WTC11 (cell line): Measurements from ENCODE around the gene STKLD1. TPM values are rescaled to one million over a fixed set of nuclear protein-coding genes. Genes with fewer than 3 reads are reported as not detected.

Source experiments
- ATAC-seq: fragments of 200-7000 bp; cut with Tn5 transposase; 2 replicates; pipeline ENCODE4 v1.10.0; 2021; ENCODE audit warnings: mild to moderate bottlenecking, moderate library complexity
- CTCF ChIA-PET: fragments of 300-600 bp; sonication (Branson Sonifier 250); formaldehyde crosslinking; loops from one replicate; lab custom pipeline; 2021; ENCODE audit warnings: antibody characterized with exemption; lab: Charles Lee
- POLR2A ChIA-PET: fragments of 350-600 bp; sonication (Branson Sonifier 250); formaldehyde crosslinking; loops from one replicate; lab custom pipeline; 2021; ENCODE audit warnings: antibody characterized with exemption; lab: Charles Lee
- DNase-seq: peaks from one replicate; pipeline ENCODE4 v3.0.0; 2021; ENCODE audit warnings: low spot score
- H3K27ac Mint-ChIP-seq: 2 replicates; pipeline ENCODE4 v1.8.0; 2021; ENCODE audit warnings: mixed read lengths
- H3K27me3 Mint-ChIP-seq: 2 replicates; pipeline ENCODE4 v1.8.0; 2021; ENCODE audit warnings: low read depth, mild to moderate bottlenecking, moderate library complexity, mixed read lengths
- H3K36me3 Mint-ChIP-seq: 2 replicates; pipeline ENCODE4 v1.8.0; 2021; ENCODE audit warnings: mixed read lengths
- H3K4me1 Mint-ChIP-seq: 2 replicates; pipeline ENCODE4 v1.8.0; 2022; ENCODE audit warnings: mixed read lengths
- H3K4me3 Mint-ChIP-seq: 2 replicates; pipeline ENCODE4 v1.8.0; 2021; ENCODE audit warnings: mild to moderate bottlenecking, moderate library complexity, mixed read lengths
- H3K9me3 Mint-ChIP-seq: 2 replicates; pipeline ENCODE4 v1.8.0; 2021; ENCODE audit warnings: mixed read lengths
- CBFB ChIP-seq: sonication (generic); formaldehyde crosslinking; IDR thresholded peaks from 2 replicates; pipeline ENCODE4 v1.8.1; 2022; ENCODE audit warnings: mild to moderate bottlenecking, low read depth, missing genetic modification reagents
- E2F4 ChIP-seq: sonication (generic); formaldehyde crosslinking; IDR thresholded peaks from 2 replicates; pipeline ENCODE4 v1.8.1; 2022; ENCODE audit warnings: low read depth, mild to moderate bottlenecking, moderate library complexity, missing genetic modification reagents, borderline replicate concordance
- HMGXB4 ChIP-seq: sonication (generic); formaldehyde crosslinking; IDR thresholded peaks from 2 replicates; pipeline ENCODE4 v1.8.1; 2023; ENCODE audit warnings: mild to moderate bottlenecking, moderate library complexity, missing genetic modification reagents
- IRF2 ChIP-seq: sonication (generic); formaldehyde crosslinking; IDR thresholded peaks from 2 replicates; pipeline ENCODE4 v1.8.0; 2022; ENCODE audit warnings: low read depth, missing genetic modification reagents, borderline replicate concordance
- NR1H2 ChIP-seq: sonication (generic); formaldehyde crosslinking; IDR thresholded peaks from 2 replicates; pipeline ENCODE4 v1.9.0; 2021; ENCODE audit warnings: mild to moderate bottlenecking, moderate library complexity, missing genetic modification reagents
- OVOL2 ChIP-seq: fragments of 250-450 bp; sonication (Bioruptor Pico); IDR thresholded peaks from 2 replicates; pipeline ENCODE4 v1.9.0; 2021; ENCODE audit warnings: mild to moderate bottlenecking, borderline replicate concordance
- RORB ChIP-seq: fragments of 250-450 bp; sonication (Bioruptor Pico); IDR thresholded peaks from 2 replicates; pipeline ENCODE4 v1.9.0; 2021; ENCODE audit warnings: mild to moderate bottlenecking
- TEAD4 ChIP-seq: sonication (generic); formaldehyde crosslinking; IDR thresholded peaks from 2 replicates; pipeline ENCODE4 v1.8.0; 2022; ENCODE audit warnings: mild to moderate bottlenecking, missing genetic modification reagents
- USF1 ChIP-seq: sonication (generic); formaldehyde crosslinking; IDR thresholded peaks from 2 replicates; pipeline ENCODE4 v1.8.0; 2022; ENCODE audit warnings: mild to moderate bottlenecking, missing genetic modification reagents
- ZNF138 ChIP-seq: sonication (generic); formaldehyde crosslinking; conservative IDR thresholded peaks from 2 replicates; pipeline ENCODE4 v1.8.1; 2022; ENCODE audit warnings: mild to moderate bottlenecking, moderate library complexity, missing genetic modification reagents
- ZNF317 ChIP-seq: sonication (generic); formaldehyde crosslinking; IDR thresholded peaks from 2 replicates; pipeline ENCODE4 v1.8.1; 2023; ENCODE audit warnings: low read depth, mild to moderate bottlenecking, moderate library complexity, missing genetic modification reagents, borderline replicate concordance
- total RNA-seq: library from RNA; stranded (reverse); gene quantifications from 3 replicates; pipeline ENCODE4 v1.2.3, GENCODE V29; 2021
- TF ChIP-seq, protein P1 (sequence below): sonication (generic); formaldehyde crosslinking; IDR thresholded peaks from 2 replicates; pipeline ENCODE4 v1.8.0; 2023; ENCODE audit warnings: mild to moderate bottlenecking, missing genetic modification reagents
- TF ChIP-seq, protein P2 (sequence below): sonication (generic); formaldehyde crosslinking; IDR thresholded peaks from 2 replicates; pipeline ENCODE4 v1.8.0; 2022; ENCODE audit warnings: mild to moderate bottlenecking, missing genetic modification reagents
- TF ChIP-seq, protein P3 (sequence below): sonication (generic); formaldehyde crosslinking; IDR thresholded peaks from 2 replicates; pipeline ENCODE4 v1.8.0; 2023; ENCODE audit warnings: missing genetic modification reagents

STKLD1 gene
- total RNA-seq, 1 experiment from 2014 or later: 0.98 TPM

- TF ChIP-seq, protein P1, sequence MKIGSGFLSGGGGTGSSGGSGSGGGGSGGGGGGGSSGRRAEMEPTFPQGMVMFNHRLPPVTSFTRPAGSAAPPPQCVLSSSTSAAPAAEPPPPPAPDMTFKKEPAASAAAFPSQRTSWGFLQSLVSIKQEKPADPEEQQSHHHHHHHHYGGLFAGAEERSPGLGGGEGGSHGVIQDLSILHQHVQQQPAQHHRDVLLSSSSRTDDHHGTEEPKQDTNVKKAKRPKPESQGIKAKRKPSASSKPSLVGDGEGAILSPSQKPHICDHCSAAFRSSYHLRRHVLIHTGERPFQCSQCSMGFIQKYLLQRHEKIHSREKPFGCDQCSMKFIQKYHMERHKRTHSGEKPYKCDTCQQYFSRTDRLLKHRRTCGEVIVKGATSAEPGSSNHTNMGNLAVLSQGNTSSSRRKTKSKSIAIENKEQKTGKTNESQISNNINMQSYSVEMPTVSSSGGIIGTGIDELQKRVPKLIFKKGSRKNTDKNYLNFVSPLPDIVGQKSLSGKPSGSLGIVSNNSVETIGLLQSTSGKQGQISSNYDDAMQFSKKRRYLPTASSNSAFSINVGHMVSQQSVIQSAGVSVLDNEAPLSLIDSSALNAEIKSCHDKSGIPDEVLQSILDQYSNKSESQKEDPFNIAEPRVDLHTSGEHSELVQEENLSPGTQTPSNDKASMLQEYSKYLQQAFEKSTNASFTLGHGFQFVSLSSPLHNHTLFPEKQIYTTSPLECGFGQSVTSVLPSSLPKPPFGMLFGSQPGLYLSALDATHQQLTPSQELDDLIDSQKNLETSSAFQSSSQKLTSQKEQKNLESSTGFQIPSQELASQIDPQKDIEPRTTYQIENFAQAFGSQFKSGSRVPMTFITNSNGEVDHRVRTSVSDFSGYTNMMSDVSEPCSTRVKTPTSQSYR (CRISPR knock-in tag): no peak
Observed at GRCh38 chr9:133359399-133360175, 16.6 kb upstream of the STKLD1 start (continued).

DNA sequence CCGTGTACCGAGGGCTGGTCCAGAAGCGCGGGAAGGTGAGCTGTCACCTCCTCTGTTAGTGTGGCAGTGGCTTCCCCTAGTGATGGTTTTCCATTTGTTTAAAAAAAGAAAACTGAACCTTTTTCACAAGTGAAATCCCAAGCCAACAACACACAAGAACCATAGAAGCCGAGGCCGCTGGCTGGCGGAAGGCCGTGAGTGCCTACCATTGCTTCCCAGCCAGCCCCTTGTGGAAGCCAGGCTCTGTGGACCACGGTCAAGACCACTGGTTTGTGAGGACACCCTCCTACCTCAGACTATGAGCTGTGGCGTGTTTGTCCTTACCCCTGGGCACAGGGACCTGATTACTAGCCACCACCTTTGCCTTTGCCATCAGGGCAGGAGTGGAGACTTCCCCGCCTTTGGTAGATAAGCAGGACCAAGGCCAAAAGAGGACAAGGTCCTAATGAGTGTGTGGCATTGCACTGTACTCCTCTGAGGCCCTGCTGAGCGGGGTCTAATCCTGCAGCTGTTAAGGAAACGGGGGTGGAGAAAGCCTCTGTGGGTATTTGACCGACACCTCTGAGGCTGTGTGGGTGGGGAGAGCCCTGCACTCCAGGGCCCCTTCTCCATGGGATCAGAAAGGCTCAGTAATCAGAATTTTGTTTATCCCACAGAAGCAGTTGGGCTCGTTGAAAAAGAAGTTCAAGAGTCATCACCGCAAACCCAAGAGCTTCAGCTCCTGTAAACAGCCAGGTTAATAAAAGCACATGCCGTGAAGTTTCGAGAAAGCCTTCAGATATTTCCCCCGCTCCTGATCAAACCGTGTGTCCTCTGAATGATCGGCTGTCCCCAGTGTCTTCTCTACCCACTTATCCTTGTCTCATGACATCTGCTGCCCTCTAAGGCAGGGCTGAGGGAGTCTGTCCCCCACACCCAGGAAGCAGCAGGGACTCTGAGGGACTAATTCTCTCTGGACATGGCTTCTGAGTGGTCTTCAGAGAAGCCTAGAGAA is 15.5 kb upstream of the STKLD1 start:
- DNase-seq (no peak), ATAC-seq (no peak)
- Mint-ChIP-seq H3K9me3 (no peaks in the 10 kb centered on the region), H3K4me1 (peaks cover 9% of the 10 kb centered on the region), H3K36me3 (peaks cover 55% of the 10 kb centered on the region), H3K4me3 (no peak overlapping the region), H3K27ac (peak overlapping the region; percentile 80; the same call in 1 of the 2 replicates), H3K27me3 (no peaks in the 10 kb centered on the region)
- POLR2A ChIA-PET: no interaction called here
- CTCF ChIA-PET: interaction anchor here (1.2 kb wide), 1 partner anchor 18 kb away, joined by 7 read pairs; no protein-coding TSS in a partner anchor
- TF ChIP-seq IRF2 (no peak), OVOL2 (no peak), ZNF317 (CRISPR knock-in tag) (no peak), HMGXB4 (CRISPR knock-in tag) (no peak), E2F4 (CRISPR knock-in tag) (no peak), ZNF138 (CRISPR knock-in tag) (no peak), CBFB (CRISPR knock-in tag) (no peak), RORB (CRISPR knock-in tag) (no peak), TEAD4 (CRISPR knock-in tag) (no peak), USF1 (CRISPR knock-in tag) (no peak), NR1H2 (CRISPR knock-in tag) (no peak)
- TF ChIP-seq, protein P2, sequence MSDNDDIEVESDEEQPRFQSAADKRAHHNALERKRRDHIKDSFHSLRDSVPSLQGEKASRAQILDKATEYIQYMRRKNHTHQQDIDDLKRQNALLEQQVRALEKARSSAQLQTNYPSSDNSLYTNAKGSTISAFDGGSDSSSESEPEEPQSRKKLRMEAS (CRISPR knock-in tag): no peak
- TF ChIP-seq, protein P3, sequence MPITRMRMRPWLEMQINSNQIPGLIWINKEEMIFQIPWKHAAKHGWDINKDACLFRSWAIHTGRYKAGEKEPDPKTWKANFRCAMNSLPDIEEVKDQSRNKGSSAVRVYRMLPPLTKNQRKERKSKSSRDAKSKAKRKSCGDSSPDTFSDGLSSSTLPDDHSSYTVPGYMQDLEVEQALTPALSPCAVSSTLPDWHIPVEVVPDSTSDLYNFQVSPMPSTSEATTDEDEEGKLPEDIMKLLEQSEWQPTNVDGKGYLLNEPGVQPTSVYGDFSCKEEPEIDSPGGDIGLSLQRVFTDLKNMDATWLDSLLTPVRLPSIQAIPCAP (CRISPR knock-in tag): no peak
